GM19193 (cell line): ENCODE measurements around the gene NRAP.

Experiments
- POLR2A ChIP-seq: IDR thresholded peaks from 4 replicates; pipeline ENCODE4 v1.6.1; 2011; ENCODE audit not compliant: insufficient read depth, insufficient read length; ENCODE audit errors: extremely low read depth

Gene NRAP

DNA sequence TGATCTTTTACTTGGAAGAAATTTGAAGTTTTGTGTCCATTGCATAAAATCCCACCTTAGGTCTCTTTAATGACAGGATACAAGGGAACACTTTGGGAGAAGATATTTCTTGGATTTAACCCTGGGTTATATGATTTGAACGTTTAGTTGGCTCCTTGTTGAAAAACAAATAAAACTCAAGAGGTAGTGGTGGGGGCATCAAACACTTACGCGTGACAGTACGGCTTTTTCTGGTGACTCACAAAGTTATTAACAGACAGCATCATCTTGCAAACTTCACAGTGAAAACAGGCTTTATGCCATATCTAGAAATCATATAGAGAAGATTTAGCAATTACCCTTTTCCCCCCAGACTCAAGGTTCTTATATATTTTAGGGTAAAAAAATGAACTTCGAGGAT, 699 bp downstream of the NRAP start:
- no peak for TF ChIP-seq POLR2A

DNA sequence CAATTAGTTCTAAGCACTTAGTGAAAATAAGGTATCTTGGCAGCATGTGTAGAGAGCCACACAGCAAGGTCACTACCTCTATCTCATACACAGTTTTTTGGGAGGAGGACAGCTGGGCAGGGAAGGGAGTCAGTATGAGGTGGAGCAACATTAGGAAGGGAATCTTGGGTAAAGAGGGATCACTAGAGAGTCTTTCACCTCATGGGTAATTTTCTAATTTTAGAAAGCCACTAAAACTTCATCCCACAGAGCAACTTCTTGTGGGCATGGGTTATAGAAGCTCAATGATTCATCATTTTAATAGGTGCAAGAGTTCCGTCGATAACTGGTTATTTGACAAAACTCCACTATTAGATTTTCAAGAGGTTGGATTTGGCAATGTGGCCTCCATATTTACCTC, 2.5 kb downstream of the NRAP start:
- TF ChIP-seq POLR2A, result no peak

DNA sequence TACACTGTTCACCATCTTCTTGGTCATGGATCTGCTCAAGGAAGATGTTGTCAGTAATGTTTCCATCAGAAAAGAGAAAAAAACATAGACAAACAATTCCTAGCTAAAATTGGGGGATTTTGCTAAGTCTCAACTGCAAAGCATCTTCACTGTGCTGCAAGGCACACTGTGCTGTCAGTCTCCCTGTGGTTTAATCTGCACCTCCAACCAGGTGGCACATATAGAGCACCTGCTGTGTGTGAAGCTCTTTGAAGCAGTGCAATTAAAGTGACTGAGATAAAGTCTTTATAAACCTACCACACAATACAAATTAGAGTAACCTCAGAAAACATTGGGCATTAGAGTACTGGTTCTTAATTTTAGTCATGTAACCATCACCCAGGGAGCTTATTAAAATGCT, 6.3 kb downstream of the NRAP start:
- TF ChIP-seq POLR2A, result no peak

DNA sequence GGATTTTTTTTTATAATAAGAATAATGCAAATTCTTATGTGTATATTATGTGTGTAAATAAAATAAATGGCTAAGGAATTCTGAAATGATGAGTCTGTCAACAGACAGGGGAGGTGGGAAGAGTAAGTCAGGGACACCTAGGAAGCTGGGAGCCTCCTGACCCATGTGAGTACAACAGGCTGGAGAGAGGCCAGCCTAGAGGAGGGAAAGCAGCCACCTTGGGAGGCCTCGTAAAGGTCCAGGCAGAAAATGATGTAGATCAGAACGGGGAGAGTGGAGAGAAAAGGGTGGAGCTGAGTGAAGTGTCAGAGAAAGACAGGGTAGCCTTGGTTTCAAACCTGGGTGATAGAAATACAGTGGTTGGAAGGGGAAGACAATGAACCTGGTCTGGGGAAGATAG, 6.9 kb downstream of the NRAP start:
- TF ChIP-seq POLR2A, result no peak

DNA sequence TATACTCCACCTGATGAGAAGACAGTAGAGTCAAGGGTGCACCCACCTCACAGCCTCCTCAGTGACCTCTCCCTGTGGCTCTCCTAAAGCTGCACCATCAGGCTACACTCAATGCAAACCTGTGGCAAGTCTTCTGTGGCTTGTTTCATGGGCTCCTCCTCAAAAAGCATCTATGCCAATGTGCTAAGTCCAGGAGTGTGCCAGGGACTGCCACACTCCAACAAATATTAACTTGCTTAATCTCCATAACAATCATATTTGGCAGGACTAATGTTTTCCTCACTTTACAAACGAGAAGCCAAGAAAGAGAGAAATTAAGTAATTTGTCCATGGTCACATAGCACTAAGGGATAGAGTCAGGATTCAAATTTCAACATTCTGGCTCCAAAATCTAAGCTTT, 11.9 kb downstream of the NRAP start:
- no peak for TF ChIP-seq POLR2A

DNA sequence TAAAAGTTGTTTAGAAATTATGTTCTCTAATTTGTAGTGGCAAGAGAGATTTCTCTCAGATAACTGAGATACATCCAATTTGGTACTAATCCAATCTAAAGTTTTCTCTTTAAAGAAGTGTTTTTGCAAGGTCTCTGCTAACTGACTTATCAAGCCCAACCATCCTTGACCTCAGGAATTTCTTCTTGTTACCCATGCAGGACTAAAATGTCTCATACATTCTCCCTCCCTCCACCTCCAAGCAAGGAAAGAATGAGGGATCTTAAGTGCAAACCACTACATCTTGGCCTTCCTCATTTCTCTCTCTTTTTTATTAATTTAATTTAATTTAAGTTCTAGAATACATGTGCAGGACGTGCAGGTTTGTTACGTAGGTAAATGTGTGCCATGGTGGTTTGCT, 12.8 kb downstream of the NRAP start:
- no peak for TF ChIP-seq POLR2A

DNA sequence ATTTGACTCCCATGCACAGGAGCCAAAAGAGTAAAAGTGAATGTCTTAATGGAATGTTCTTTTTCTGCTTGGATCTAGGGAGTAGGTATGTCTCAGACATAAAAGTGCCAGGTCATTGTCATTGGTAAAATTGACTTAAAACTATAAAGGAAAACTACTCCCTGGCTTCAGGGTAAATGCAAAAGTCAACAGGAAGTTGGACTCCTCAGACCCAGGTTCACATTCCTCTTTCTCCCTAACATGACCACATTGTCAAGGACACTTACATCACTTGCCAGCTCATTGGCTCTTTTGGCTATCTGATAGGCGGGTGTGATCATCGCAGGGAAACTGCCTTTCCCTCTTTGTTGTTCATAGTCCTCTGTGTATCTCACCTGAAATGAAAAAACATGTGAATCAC, 13.7 kb downstream of the NRAP start:
- TF ChIP-seq POLR2A, result no peak

DNA sequence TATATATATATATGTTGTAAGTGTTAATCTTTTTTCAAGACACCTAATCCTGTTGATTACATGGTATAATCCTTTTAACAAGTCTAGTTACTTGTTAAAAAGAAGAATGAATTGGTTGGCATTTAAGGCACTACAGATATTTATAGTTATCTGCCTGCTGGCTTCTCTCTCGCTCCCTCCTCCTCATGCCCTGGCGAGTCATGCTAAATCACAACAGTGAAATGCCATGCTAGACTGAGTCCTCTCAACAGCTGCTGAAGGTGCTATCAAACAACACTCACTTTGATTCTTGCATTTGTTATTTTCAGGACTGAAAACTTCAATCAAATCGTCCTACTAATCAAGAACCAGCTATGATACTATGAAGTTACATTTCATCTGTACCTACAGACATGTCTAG, 15.4 kb downstream of the NRAP start:
- no peak for TF ChIP-seq POLR2A

DNA sequence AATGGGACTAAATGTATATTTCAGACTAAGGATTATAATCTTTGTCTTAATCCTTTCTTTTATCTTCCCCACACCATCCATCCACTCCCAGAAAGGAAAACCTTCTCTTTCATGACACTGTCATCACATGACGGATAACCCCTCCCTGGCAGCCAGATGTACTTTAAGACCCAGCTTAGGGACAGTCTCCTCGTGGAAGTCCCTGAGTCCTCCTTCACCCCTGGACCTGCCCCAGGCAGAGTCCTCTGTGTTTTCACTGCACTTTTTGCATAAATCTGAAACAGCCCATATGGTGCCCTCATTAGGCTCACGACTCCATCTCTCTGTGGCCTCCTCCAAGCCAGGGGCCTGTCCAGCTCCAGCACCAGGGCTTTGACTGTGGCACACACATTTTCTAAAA, 16.0 kb downstream of the NRAP start:
- no peak for TF ChIP-seq POLR2A

DNA sequence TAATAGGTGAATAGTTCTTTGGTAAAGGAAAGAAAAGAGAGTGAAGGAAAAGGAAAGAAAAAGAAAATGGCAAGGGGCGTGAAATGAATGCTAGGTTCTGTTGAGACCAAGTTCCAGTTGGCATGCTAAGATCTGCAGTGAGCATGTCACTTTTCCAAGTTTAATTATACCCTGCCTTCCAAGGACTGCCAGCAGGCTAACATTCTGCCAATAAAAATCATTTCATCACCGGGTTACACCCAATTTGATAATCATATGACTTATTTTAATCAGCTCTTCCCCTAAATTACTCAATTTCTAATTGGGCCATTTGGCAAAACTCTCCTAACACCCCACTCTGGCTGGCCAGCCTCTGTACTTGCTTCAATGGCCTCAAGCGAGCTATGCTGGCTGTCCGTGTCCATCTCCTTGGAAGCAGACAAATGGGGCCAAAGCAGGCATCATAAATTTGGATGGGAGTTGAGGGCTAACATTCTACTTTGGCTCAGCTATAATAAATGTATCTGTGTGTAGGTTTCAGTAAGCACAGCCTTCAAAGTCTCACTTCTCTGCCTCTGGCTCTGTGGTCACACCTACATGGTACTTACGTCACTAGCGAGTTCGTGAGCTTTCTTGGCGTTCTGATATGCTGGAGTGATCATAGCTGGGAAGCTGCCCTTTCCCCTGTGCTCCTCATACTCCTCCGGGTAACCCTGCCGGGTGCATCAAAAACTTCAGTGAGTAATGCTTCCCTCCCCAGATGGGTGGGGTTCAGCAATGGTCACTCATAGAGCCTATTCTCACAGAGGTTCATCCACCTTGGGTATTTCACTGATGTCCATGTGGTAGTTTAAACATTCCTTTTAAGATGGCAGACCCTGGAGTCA, 17.3 kb downstream of the NRAP start:
- TF ChIP-seq POLR2A, result no peak

DNA sequence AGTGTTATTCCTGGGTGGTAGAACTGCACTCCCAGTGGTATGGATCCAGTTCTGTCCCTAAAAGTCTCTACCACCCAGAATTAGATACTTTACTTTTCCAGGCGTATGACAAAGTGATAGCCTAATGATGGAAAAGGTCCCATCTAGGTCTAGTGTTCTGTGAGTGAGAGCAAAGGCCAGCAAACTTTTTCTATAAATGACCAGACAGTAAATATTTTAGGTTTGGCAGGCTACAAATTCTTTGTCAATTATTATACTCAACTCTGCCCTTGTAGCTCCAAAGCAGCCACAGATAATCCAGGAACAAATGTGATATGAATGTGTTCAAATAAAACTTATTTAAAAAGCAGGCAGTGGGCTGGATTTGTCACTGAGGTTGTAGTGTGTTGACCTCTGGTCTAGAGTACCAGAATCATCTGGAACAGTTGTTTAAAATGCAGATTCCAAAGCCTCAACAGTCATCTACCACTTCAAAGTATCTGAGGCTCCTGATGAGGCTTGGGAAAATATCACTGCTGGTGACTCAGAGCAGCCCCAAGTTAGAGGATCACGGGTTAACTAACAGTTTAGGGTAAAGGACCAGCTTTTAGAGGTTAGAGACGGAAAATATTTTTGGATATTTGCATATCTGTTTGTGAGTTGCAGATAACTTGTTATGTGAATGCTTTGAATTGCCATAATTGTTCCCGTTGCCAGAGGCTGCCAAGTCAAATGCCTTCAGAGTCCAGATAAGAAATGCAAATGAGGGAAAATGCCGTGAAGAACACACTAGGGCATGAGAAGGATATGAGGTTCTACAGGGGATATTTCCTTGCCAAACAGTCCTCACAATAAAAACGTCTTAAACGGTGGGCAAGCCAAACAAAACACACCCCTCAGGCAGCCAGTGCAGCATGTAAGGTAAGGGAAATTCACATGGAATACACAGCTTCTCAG, 19.4 kb downstream of the NRAP start:
- no peak for TF ChIP-seq POLR2A

DNA sequence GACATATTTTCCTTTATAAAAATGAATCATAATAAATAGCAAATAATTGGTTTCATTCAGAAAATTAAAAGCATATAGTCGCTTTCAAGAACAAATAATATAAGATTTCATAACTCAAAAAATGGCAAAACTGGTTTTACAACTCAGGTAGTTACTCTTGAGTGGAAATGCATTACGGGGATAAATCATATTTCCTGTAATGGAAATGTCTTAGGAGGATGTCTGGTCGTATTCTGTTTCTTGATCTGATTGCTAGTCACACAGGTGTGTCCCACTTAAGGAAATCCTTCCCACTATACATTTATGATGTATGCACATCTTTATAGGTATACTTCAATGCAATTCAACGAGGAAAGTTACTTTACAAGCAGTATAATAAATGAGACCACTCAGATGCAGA, 20.7 kb downstream of the NRAP start:
- TF ChIP-seq POLR2A, result no peak

DNA sequence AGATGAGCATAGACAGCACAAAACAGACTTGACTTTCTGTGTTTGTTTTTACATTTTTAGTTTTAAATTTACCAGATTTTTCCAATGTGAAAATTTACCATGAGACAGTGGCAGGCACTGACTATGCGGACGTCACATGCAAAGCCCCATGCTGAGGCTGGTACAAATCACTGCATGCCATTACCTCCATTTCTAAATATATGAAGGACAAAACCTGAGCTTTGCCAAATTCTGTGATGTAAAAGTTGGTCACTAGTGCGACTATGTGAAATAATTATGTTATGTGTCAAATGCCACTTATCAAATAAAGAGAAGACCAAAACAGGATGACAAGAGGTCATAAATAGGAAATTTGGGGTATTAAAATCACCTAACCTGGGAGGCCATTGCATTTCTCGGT, 22.1 kb downstream of the NRAP start:
- no peak for TF ChIP-seq POLR2A

DNA sequence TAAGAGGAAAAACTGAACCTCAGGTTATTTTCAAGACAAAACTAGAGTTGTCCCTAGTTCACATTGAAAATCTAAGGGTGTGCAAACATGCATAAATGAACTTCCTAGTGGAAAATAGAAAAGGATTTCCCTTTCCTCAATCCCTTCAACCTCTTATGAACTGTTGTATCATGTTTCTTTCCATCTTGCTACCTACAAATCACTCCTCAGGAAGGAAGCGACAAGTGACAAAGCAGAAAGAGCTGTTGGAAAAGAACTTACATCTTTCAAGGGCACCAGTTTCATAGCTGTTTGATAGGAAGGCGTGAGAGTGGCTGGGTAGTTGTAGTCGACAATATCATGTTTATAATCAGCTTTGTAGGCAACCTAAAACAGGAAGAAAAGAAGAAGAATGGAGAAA, 23.9 kb downstream of the NRAP start:
- no peak for TF ChIP-seq POLR2A

DNA sequence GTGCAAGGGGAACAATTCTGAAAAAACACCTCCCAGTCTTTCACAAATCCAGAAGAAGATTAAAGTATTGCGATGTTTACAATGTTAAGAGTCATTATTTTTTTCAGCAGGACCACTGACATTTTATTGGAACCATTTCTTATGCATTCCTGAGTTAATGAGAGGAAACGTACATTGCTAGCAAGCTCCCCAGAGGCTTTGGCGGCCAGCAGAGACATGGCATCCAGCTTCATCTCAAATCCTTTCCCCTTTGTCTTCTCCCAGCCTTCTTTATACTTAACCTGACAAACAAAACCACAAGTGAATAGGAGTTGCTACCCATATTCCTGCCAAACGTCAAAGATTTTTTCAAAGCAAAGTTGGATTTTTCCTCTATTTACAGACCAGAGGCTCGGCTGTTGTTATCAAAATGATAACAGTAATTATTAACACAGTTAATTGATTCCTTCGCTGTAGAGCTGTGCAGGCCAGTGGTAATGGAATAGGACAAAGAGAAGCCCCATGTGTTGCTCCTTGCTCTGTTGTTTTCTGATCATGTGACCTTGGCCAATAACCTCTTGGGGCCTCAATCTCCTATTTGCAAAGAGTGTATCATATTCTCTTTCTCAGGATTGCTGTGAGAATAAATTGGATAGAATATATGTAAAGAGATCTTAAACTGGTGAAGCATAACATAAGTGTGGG, 32.0 kb downstream of the NRAP start:
- no peak for TF ChIP-seq POLR2A
